Omental fat pad (tissue), 4 donors: ENCODE data around the gene SASH3. TPM values are rescaled to one million over a fixed set of nuclear protein-coding genes. Genes with fewer than 3 reads are reported as not detected.
A peak's percentile ranks its signal among the peaks of the same experiment; 100 is the strongest.

Experiments
- ATAC-seq: fragments of 150-250 bp; one replicate; pipeline ENCODE4 v1.9.1; 2016; ENCODE audit warnings: mild to moderate bottlenecking, moderate library complexity; ENCODE audit not compliant: low FRiP score
- DNase-seq: peaks from one replicate; pipeline ENCODE4 v3.0.0-alpha.2; 2019; ENCODE audit warnings: low spot score
- total RNA-seq, 4 donors: library from RNA; depleted of rRNA; stranded (reverse); fragments of >200 nt; gene quantifications; one replicate each; pipeline ENCODE4 v1.1.0, GENCODE V29; 2016
- TF ChIP-seq, protein P1 (sequence below), 3 donors: fragments of 450-650 bp; IDR thresholded peaks; one replicate each; pipeline ENCODE4 v1.5.1; 2016 to 2017; ENCODE audit warnings: antibody characterized with exemption in 3 of 3, mild to moderate bottlenecking in 3 of 3, moderate library complexity in 2 of 3

SASH3 gene
- total RNA-seq, result 10 to 100 TPM in 3 of 4 donors, 1 to 10 TPM in 1; 9.4 to 26.7 (median 20.6) TPM

DNA sequence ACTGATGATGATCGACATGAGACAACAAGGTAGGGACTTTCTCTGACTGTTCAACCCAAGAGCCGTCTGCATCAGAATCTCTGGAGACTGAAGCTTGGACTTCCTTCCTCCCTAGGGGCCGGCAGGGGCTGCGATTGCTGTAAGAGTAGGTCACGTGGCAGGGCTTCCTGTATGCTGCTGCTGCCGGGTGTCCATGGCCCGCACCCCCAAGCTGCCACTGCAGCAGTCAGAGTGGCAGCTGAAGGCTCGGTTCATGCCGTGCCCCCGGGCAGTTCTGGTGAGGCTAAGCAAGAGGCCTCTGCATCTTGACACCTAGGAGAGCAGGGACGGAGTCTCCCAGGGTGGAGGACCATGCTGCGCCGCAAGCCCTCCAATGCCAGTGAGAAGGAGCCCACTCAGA is at the start of gene SASH3:
Gene SASH3, plus strand, starts transcription at position 203 of the 400 bp plus-strand sequence. Its CDS starts 149 bp downstream, at position 352.
- ATAC-seq, result no peak
- no peak for DNase-seq
- TF ChIP-seq, protein P1, sequence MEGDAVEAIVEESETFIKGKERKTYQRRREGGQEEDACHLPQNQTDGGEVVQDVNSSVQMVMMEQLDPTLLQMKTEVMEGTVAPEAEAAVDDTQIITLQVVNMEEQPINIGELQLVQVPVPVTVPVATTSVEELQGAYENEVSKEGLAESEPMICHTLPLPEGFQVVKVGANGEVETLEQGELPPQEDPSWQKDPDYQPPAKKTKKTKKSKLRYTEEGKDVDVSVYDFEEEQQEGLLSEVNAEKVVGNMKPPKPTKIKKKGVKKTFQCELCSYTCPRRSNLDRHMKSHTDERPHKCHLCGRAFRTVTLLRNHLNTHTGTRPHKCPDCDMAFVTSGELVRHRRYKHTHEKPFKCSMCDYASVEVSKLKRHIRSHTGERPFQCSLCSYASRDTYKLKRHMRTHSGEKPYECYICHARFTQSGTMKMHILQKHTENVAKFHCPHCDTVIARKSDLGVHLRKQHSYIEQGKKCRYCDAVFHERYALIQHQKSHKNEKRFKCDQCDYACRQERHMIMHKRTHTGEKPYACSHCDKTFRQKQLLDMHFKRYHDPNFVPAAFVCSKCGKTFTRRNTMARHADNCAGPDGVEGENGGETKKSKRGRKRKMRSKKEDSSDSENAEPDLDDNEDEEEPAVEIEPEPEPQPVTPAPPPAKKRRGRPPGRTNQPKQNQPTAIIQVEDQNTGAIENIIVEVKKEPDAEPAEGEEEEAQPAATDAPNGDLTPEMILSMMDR (IDR thresholded peaks at IDR 0.05), result no peak

- DNase-seq (no peak), ATAC-seq (no peak)
- TF ChIP-seq, protein P1 (IDR thresholded peaks at IDR 0.05), result no peak
These were observed 48.5 kb upstream of the SASH3 start for GRCh38 chrX:129731228-129731627.

- TF ChIP-seq, protein P1 (IDR thresholded peaks at IDR 0.05), result no peak
- ATAC-seq (no peak), DNase-seq (no peak)
These were observed 46.9 kb upstream of the SASH3 start for GRCh38 chrX:129732857-129733256.

DNA sequence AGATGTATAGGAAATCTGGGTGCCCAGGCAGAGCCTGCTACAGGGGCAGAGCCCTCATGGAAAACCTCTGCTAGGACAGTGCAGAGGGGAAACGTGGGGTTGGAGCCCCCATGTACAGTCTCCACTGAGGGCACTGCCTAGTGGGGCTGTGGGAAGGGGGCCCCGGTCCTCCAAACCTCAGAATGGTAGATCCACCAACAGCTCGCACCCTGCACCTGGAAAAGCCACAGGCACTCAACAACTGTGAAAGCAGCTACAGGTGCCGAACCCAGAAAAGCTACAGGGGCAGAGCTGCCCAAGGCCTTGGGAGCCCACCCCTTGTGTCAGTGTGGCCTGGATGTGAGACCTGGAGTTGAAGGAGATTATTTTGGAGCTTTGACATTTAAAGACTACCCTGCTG is 46.4 kb upstream of the SASH3 start:
- ATAC-seq (no peak), DNase-seq (no peak)
- TF ChIP-seq, protein P1 (IDR thresholded peaks at IDR 0.05), result no peak

DNA sequence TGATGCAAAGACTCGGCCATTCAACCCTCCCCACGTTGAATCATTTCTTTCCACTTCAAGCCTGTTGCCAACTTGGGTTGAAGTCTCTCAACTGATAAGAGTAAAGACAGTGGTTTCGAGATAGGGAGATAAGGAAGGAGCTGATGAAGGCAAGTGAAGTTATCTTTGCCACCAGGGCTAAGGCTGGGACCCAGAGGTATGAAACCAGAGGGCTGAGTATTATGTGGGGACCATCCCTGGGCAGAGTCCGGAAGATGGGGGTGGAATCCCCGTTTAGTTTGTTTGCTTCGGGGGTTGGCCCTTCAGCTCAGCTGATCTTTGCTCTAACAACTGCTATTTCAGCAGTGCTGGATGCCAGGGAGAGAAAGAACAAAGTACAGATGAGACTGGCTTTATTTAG is 43.3 kb upstream of the SASH3 start:
- TF ChIP-seq, protein P1 (IDR thresholded peaks at IDR 0.05), result no peak
- DNase-seq (no peak), ATAC-seq (no peak)

DNA sequence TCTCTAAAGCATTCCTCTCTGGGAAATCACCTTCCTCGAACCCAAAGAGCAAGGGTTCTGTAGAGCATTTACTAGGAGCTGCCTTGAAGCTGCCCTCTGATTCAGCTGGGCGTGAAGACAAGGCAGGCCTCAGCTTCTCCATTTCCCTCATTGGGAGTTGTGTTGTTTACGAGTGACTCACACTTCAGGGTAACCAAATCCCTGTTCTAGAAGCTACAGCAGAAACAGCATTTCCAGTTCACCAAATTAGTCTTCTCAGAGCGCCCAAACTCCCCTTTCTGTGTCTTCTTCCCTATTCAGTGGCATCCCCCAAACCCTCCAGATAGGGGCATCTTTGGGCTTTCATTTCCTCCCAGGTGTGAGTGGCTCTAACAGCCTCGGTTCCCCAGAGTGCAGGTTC is 41.8 kb upstream of the SASH3 start:
- DNase-seq (no peak), ATAC-seq (peak; percentile 39)
- TF ChIP-seq, protein P1 (IDR thresholded peaks at IDR 0.05), result no peak

GRCh38 chrX:129738466-129739308 is 41.1 kb upstream of the SASH3 start, which contains the start of gene XPNPEP2:
TSS of gene XPNPEP2 (plus strand) at chrX:129738979. CDS start at chrX:129739214, 235 bp downstream.
- TF ChIP-seq, protein P1 (IDR thresholded peaks at IDR 0.05), result no peak
- ATAC-seq (no peak), DNase-seq (no peak)
